Fibroblast of skin of right biceps (primary cell): Measurements from ENCODE around the gene MCRIP2.
"Not testable (repeated sequence)": the region's sequence is repeated elsewhere in the genome, so short reads cannot be mapped to it uniquely, and the experiment has no call there.

ENCODE experiments used
- DNase-seq: peaks from one replicate; pipeline ENCODE4 v3.0.0-alpha.2; 2013

Gene MCRIP2

DNA sequence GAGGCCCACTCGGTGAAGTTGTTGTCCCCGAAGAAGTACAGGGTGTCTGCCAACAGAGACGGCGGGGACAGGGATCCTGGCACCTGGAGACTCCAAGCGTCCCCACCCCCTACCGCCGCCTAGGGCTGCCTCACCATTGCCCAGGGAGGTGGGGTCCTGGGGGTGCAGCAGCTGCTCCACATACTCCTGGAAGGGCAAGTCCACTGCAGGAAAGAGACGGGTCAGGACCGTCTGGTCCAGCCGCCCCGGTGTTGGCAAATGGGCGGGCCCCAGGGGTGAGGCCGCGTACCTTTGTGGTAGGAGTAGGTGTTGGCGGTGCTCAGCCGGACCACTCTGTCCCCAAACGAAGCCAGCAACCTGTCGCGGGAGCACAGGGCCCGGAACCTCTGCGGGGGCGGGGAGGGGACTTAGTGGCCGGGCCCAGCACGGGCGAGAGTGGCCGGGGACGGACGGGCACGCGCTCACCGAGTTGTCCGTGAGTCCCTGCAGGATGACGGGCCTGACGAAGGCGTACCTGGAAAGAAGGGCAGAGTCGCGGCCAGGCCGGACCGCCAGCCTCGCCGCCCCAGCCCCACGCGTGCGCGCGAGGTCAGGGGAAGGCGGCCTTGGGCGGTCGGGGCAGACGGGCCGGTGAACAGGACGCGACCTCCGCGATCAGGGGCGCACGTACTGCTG, 41.9 kb downstream of the MCRIP2 start:
- DNase-seq = no peak

- DNase-seq = peak; percentile 95
Measured at GRCh38 chr16:684071-684794, 42.6 kb downstream of the MCRIP2 start, which contains the start of gene JMJD8. JMJD8 (minus strand) TSS chr16:684334; CDS start chr16:684319, 15 bp downstream.

DNA sequence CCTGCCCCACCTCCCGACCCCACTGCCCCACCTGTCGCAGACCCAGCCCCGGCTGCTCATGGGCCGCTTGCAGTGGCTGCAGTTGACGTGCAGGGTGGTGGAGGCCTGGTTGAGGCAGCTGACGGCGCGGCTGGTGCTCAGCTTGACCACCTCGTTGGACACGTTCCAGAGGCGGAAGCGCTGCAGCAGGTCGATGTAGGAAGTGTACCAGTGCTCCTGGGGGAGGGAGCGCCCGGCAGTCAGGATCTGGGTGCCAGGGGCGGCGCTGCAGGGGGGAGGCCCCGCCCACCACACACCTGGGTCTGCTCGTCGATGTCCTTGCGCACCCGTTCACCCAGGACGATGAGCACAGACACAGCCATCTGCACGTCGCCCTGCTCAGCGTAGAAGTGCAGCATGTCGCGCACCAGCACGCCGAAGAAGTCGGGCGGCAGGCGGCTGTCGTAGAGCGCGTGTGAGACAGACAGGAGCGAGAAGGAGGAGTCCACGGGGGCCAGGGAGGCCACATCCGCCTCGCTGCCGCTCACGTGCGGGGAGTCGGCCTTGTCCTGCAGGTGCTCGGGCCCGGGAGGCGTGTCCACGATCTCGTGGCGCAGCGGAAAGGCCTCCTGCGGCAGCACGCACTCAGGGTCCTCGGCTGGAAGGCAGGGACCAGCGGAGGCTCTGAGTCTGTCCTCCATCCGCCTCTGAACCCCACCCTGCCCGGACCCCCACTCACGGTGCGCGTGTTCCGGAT, 43.5 kb downstream of the MCRIP2 start:
- no peak for DNase-seq

- DNase-seq = peak; percentile 39
Measured at GRCh38 chr16:685967-686366, 44.3 kb downstream of the MCRIP2 start.

GRCh38 chr16:686459-687260, 45.0 kb downstream of the MCRIP2 start:
- DNase-seq = no peak

GRCh38 chr16:687499-687898, 45.9 kb downstream of the MCRIP2 start:
- DNase-seq = no peak

DNA sequence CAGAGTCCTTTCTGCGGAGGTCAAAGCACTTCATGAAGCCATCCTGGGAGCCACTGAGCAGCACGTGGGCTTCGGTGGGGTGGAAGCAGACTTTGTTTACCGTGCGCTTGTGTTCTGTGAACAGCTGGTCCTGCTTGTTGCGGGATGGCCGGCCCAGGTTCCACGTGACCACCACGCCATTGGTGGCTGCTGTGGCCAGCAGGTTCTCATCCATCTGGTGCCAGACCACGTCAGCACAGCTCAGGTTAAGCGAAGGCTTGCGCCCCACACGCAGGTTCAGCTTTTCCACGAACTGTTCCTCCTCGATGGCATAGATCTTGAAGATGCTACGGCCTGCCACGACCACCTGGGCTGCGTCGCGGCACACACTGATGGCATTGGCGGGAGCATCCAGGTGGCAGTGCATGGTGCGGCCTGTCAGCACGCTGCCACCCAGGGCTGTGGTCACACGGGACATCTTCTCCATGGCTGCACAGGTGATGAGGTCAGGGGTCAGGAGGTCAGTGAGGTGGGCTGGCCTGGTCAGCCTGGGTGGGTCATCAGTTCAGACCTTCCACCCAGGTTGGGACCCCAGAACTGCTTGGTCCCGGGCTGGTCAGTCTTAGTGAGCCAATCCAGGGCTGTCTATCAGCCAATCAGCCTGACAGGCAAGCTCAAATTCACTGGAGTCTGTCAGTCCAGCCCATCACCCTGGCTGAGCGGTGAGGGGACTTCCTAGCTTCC, 47.7 kb downstream of the MCRIP2 start:
- DNase-seq = no peak

- not testable (repeated sequence) for DNase-seq
Measured at GRCh38 chr16:691242-691641, 49.6 kb downstream of the MCRIP2 start.

GRCh38 chr16:692356-693108, 50.9 kb downstream of the MCRIP2 start:
- DNase-seq = no peak

- DNase-seq = no peak
Measured at GRCh38 chr16:693364-693763, 51.7 kb downstream of the MCRIP2 start.

DNA sequence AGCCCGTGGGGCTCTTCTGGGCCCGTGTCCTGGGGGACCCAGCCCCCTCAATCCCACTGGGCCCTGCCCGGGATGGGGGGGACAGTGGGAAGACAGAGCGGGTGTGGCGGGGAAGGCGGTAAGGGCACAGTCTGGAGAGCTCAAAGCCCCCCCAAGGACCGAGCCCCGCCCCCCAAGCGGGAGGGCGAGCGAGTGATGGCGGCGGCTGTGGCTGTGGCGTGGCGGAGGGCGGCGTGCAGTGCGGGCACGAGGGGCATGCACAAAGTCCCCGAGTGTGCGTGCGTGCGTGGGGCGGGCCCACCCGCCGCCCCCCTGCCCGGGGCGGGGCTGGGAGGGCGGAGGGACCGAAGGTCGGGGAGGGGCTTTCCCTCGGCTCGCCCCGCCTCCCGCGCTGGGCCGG, 52.1 kb downstream of the MCRIP2 start:
- DNase-seq = no peak

DNA sequence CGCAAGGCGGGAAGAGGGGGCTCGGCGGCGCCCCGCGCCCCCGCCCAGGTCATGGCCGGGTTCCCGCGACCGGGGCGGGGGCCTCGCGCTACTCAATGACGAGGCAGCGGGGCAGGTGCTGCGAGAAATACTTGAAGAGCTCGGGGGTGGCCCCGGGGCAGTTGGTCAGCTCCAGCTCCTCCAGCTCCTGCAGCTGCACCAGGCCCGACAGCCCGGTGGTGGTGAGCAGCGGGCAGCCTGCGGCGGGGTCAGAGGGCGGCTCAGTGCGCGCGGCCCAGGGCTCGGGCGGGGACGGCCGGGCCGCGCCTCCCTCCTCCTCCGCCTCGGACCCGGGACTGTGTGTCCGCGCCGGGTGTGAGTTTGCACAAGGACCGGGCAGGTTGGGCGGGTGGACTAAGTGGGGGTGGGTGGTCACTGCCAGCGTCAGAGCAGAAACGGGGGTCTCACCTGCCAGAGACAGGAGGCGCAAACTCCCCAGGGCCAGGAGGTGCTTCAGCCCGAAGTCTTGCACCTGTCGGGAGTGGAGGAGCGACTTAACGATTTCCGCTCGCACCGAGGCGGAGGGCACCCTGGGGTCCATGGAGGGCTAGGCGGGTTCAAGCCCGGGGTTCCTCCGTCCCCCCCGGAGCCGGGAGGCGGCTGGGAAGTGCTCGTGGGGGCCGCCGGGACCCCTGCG, 52.7 kb downstream of the MCRIP2 start:
- DNase-seq = no peak

DNA sequence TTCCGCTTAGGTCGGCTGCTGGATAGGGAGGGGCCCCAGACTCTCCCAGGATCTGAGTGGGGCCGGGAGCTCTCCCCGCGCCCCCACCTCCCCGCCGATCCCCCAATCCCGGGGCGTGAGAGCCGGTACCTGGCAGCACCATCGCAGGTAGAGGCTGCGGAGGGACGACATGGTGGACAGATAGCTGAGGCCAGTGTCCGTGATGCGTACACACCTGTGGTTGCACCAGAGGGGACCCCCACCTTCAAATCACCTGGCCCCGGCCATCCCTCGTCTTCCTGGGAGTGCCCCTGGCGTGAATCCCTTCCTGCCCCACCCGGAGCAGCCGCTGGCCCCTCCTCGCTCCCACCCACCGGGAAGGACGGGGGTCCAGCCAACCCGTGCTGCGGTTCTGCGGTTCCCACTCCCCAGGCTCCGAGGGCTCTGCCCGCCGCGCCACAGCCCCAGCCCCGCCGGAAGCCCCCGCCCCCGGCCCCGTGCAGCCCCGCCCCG, 53.3 kb downstream of the MCRIP2 start:
- DNase-seq = no peak

- no peak for DNase-seq
Measured at GRCh38 chr16:695355-696089, 53.9 kb downstream of the MCRIP2 start.
